Activated naive CD4-positive, alpha-beta T cell treated with anti-CD3 and anti-CD28 coated beads, Interleukin-2, amount 50 U/mL, for 72 hours (primary cell): Measurements from ENCODE around the gene ZFP92. TPM values are rescaled to one million over a fixed set of nuclear protein-coding genes. Genes with fewer than 3 reads are reported as not detected.
"Not testable (repeated sequence)": the region's sequence is repeated elsewhere in the genome, so short reads cannot be mapped to it uniquely, and the experiment has no call there.

Experiments used
- ATAC-seq, 2 donors: fragments of 150-1000 bp; cut with Tn5 transposase; 2 replicates each; pipeline ENCODE4 v1.10.0; 2021; ENCODE audit warnings: mild to moderate bottlenecking in 2 of 2, moderate library complexity in 2 of 2
- DNase-seq, 2 donors: peaks; one replicate each; pipeline ENCODE4 v3.0.0; 2021 to 2022; ENCODE audit warnings: low spot score in 2 of 2
- H3K27ac Mint-ChIP-seq, 2 donors: one replicate each; pipeline ENCODE4 v1.8.0; 2022; ENCODE audit warnings: mild to moderate bottlenecking in 2 of 2, mixed read lengths in 2 of 2
- H3K36me3 Mint-ChIP-seq, 2 donors: one replicate each; pipeline ENCODE4 v1.8.0; 2022; ENCODE audit warnings: mixed read lengths in 2 of 2
- H3K9me3 Mint-ChIP-seq, 2 donors: one replicate each; pipeline ENCODE4 v1.8.0; 2022; ENCODE audit warnings: mixed read lengths in 2 of 2
- total RNA-seq, 2 donors: library from RNA; stranded (reverse); gene quantifications; one replicate each; pipeline ENCODE4 v1.2.3, GENCODE V29; 2022

The ZFP92 gene
- total RNA-seq, 2 donors from 2014 or later, result 0.89 to 2.0 TPM

DNA sequence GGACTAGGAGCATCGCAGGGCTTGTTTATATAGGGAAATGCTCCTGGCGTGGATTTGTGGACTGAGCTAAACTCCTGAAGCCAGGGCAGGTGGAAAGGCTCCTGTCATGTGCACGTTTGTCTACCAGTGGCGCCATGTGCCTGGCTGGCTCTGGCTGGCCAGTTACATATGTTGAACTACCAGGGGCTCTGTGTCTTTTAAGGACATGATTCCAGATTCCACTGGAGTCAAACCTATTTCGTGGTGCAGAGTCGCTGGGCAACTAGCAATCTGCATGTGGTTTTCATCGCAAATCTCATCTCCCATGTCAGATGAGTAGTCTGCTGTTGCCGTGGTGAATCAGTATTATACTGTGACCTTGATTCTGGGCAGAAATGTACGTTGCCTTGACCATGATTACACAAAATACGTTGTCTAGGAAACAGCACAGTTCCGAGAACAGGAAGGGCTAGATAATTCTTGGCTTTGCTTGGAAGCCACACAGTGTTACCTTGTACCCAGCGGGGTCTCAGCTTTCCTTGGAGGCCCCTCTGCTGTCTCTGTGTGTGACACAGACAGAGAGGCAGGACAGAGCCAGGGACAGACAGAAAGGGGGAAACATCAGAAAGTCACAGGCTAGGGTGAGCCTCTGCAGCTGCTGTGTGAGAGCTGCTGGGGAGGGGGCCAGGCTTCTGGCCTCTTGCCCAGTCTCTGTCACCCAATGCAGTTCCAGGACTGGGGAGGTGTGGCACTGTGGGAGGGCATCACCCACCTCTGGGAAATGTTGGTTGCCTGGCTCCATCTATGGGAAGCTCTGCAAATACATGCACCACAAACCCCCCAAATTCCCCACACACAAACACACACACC lies 29.4 kb upstream of the ZFP92 start:
- ATAC-seq (peak; percentile 18 to 79), DNase-seq (peak in 1 of 2 donors; percentile 11)
- H3K9me3 Mint-ChIP-seq, result no peaks in the 10 kb centered on the region
- H3K27ac Mint-ChIP-seq, result no peak overlapping the region
- H3K36me3 Mint-ChIP-seq, result no peaks in the 10 kb centered on the region

- ATAC-seq, result no peak
- no peaks in the 10 kb centered on the region for H3K36me3 Mint-ChIP-seq
- H3K9me3 Mint-ChIP-seq, result no peaks in the 10 kb centered on the region
- no peak for DNase-seq
- H3K27ac Mint-ChIP-seq, result no peak overlapping the region
Measured at GRCh38 chrX:153382563-153383482, 28.4 kb upstream of the ZFP92 start.

GRCh38 chrX:153384390-153384789 lies 26.9 kb upstream of the ZFP92 start:
- H3K36me3 Mint-ChIP-seq, result no peaks in the 10 kb centered on the region

DNA sequence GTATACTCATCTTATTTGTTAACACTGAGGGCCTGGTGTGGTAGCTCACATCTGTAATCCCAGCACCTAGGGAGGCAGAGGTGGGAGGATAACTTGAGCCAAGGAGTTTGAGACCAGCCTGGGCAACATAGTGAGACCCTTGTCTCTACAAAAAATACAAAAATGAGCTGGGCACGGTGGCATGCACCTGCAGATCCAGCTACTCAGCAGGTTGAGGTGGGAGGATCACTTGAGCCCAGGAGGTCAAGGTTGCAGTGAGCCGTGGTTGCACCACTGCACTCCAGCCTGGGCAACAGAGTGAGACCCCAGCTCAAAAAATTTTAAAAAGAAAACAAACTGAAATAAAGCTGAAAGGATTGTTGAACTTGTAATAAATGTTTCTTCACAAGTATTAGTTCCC lies 26.3 kb upstream of the ZFP92 start:
- not testable (repeated sequence) for ATAC-seq, H3K9me3 Mint-ChIP-seq, DNase-seq, H3K27ac Mint-ChIP-seq, H3K36me3 Mint-ChIP-seq

More at GRCh38 chrX:153384390-153384789, 26.9 kb upstream of the ZFP92 start:
- H3K27ac Mint-ChIP-seq, result no peak overlapping the region
- H3K9me3 Mint-ChIP-seq, result no peaks in the 10 kb centered on the region
- DNase-seq (no peak), ATAC-seq (no peak)

DNA sequence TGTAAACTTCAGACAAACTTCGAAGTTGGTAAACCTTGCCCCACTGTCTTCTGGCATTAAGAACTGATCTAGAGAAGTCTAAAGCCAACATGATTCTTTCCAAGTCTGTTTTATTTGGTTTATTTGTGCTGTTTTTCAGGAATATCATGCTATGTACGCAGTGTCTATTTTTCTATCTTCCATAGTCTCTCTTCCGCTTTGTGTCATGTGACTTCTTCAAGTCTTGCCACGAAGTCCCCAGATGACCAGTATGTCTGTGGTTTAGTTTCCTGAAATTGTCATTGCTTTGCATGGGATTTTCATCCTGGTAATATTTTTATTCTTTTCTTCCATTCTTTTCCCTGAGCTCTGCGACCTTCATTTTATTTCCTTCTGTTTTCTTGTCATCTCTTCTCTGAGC lies 25.2 kb upstream of the ZFP92 start:
- ATAC-seq (no peak), DNase-seq (no peak)
- Mint-ChIP-seq H3K27ac (no peak overlapping the region), H3K36me3 (no peaks in the 10 kb centered on the region), H3K9me3 (no peaks in the 10 kb centered on the region)

DNA sequence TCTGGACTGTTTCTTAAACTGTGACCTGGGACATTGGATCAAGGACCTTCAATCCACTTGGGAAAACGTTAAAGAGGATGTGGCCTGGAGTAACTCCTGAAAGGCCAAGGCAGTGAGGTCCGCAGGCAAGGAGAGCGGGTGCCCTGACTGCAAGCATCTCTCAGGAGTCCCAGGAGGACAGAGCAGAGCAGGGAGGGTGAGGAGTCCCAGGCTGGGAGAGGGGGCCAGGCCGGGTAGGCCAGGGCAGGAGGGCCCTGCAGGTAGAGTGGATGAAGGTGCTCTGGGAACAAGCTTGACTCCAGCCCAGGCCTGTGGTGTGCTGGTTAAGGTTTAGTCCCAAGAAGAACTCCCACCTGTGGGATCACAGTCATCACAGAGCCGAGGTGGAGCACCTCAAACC lies 23.9 kb upstream of the ZFP92 start:
- no peak for ATAC-seq
- no peak overlapping the region for H3K27ac Mint-ChIP-seq
- no peak for DNase-seq
- H3K36me3 Mint-ChIP-seq, result no peaks in the 10 kb centered on the region
- no peaks in the 10 kb centered on the region for H3K9me3 Mint-ChIP-seq

DNA sequence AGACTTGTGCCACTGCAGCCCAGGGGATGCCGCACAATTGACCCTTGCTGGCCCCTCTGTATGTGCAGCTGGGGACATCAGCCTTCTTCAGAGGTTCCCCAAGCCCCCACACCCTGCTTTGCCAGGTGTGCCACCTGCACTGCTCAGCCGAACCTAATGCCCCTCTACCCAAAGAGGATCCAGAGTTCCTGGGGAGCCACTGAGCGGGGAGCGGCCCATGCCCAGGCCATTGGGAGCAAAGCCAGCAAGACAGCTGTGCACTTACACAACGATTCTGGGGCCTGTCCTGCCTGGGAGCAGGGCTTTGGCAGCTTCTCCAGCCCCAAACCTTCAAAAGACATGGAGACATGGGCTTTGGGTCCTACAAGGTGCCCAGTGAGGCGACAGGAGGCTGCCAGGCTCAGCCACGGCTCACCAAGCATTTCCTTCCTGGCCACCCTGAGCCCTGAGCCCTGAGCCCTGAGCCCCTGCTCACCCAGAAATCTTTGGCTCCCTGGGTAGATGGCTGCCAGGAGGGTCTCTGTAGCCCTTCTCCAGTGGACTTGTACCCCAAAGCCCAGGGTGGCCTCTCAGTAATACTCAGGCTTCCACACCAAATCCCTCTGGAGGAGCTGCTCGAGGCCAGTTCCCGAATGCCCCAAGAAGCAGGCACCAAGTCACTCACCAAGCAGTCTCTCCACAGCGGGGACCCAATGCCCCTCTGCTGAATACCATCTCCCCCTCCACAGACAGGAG lies 23.1 kb upstream of the ZFP92 start:
- H3K27ac Mint-ChIP-seq, result no peak overlapping the region
- no peaks in the 10 kb centered on the region for H3K9me3 Mint-ChIP-seq
- no peak for ATAC-seq
- DNase-seq, result no peak
- no peaks in the 10 kb centered on the region for H3K36me3 Mint-ChIP-seq

DNA sequence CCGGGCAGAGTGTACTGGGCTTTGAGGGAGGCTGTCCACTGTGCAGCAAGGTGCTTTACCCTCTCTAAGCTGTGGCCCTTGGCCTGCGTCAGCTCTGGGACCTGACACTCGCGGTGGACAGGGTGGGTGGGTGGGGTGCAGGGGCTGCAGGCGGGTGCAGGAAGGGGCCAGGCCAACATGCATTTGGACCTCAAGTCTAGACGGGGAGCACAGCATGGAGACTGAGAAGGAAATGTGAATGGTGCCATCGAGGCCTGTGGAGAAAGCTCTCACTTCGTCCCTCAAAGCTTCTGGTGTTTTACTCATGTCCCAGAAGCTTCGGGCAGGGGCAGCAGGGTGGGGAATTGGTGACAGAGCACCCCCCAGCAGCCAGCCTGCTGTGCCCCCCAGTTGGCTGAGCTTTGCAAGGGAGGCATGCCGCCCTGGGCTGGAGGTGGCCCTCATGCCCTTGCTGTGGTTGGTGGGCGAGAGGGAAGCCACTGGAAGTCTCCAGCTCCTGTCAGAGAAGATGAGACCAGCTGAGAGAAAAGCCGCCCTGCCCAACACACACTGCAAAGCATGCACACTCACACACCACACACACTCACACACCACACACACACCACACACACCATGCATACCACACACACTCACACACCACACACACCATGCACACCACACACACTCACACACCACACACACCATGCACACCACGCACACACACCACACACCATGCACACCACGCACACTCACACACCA lies 22.4 kb upstream of the ZFP92 start:
- no peak for ATAC-seq
- H3K27ac Mint-ChIP-seq, result no peak overlapping the region

DNA sequence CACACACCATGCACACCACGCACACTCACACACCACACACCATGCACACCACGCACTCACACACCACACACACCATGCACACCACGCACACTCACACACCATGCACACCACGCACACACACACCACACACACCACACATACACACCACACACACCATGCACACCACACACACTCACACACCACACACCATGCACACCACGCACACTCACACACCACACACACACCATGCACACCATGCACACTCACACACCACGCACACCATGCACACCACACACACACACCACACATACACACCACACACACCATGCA lies 21.9 kb upstream of the ZFP92 start:
- not testable (repeated sequence) for H3K27ac Mint-ChIP-seq, H3K9me3 Mint-ChIP-seq, DNase-seq, ATAC-seq, H3K36me3 Mint-ChIP-seq

More for the DNA sequence above, 22.4 kb upstream of the ZFP92 start:
- H3K9me3 Mint-ChIP-seq, result no peaks in the 10 kb centered on the region
- no peaks in the 10 kb centered on the region for H3K36me3 Mint-ChIP-seq
- DNase-seq, result no peak

- DNase-seq (no peak), ATAC-seq (no peak)
- Mint-ChIP-seq H3K36me3 (no peaks in the 10 kb centered on the region), H3K9me3 (no peaks in the 10 kb centered on the region), H3K27ac (no peak overlapping the region)
Measured at GRCh38 chrX:153392642-153393321, 18.5 kb upstream of the ZFP92 start.

DNA sequence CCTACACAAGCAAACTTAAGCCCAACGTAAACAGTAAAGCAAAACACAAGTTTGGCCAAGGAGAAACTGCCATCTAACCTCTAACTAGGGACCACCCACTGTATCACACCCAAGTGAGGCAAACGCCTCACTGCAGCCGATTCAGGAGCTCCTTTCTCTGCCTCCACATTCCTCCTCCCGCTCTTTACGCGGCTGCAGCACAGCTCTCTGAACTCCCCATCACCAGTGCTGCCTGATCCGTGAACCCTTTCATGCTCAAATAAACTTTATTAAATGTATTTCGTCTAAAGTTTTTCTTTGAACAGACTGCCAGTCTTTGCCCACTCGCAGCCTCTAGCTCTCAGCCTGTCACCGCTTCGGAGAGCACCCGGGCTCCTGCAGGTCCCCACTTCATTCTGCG lies 16.7 kb upstream of the ZFP92 start:
- Mint-ChIP-seq H3K27ac (no peak overlapping the region), H3K9me3 (no peaks in the 10 kb centered on the region), H3K36me3 (no peaks in the 10 kb centered on the region)
- ATAC-seq (no peak), DNase-seq (no peak)

DNA sequence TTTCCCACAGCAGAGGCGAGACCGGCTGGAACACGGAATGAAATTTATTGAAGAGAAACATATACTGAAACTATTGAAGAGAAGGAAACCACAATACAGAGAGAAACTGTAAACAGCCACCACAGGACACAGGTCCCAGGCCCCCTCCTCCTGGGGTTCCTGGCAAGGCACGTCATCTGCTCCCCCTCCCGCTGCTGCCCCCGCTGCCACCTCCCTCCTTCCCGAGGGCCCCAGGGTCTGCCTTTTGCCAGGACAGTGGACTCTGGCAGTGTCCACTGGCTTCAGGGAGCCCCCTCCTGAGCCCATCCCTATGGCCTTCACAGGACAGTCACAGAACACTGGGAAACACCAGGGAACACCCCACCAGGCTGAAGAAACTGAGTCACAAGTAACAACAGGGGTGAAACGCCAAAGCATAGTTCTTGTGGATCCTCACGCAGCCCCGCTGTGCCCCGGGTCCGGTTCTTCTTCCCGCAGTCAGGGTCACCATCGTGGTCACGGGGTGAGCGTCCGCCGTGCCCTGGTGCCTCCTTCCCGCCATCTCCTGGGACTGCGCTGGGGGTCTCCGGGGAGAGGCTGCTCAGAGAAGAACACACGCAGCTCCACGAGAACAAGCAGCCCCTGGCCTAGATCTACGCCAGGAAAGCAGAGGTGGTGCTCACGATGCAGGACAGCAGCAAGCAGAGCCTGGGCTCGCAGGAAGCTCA lies 15.5 kb upstream of the ZFP92 start:
- Mint-ChIP-seq H3K27ac (no peak overlapping the region), H3K36me3 (no peaks in the 10 kb centered on the region), H3K9me3 (no peaks in the 10 kb centered on the region)
- no peak for ATAC-seq
- DNase-seq, result no peak

DNA sequence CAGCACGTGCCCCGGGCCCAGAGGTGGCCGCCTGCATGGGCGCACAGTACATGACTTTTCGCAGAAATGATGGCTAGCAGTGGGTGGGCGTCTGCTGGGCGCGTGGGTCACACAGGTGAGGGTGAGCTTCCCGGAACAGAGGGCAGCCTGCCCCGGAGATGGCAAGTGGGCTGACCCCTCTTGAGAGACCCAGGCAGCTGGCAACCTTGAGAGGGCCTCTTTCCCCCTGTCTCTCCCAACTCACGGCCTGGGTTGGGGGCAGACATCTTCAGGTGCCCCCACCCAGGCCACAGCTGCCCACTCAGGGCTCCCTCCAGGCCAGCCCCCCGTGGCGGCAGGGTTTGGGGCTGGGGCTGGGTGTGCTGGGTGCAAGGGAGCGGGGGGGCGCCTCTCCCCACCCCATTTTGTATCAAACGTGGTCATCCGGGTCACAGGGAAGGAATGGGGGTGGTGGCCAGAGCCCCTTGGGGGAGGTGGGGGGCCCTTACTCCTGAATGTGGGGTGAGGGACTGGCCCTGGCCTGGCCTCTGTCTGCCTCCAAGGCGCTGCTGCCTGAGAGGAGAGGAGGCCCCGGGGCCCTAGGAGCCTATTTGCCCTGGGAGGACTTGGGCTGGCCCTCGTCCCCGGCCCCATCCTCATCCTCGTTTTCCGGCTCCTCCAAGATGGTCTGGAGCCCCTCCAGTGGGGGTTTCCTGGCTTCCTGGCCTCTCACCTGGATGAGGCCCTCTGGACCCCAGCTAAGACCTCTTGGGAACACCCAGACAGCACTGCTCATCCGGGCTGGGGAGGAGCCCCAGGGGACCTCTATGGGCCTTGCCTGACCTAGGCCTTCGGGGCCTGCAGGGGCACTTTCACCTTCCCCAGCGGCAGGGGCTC lies 14.7 kb upstream of the ZFP92 start:
- Mint-ChIP-seq H3K36me3 (no peaks in the 10 kb centered on the region), H3K27ac (no peak overlapping the region), H3K9me3 (no peaks in the 10 kb centered on the region)
- DNase-seq (no peak), ATAC-seq (no peak)

- no peaks in the 10 kb centered on the region for H3K36me3 Mint-ChIP-seq
- DNase-seq, result no peak
- no peak overlapping the region for H3K27ac Mint-ChIP-seq
- no peaks in the 10 kb centered on the region for H3K9me3 Mint-ChIP-seq
- no peak for ATAC-seq
Measured at GRCh38 chrX:153397256-153397960, 13.9 kb upstream of the ZFP92 start.
